Stimulated activated CD8-positive, alpha-beta memory T cell treated with anti-CD3 and anti-CD28 coated beads, Interleukin-4, amount 100 ng/mL, for 24 hours (primary cell): ENCODE data around the gene P2RY12.

Source experiments
- DNase-seq: peaks from one replicate; pipeline ENCODE4 v3.0.0-alpha.2; 2020; ENCODE audit warnings: low read depth

Gene P2RY12

DNA sequence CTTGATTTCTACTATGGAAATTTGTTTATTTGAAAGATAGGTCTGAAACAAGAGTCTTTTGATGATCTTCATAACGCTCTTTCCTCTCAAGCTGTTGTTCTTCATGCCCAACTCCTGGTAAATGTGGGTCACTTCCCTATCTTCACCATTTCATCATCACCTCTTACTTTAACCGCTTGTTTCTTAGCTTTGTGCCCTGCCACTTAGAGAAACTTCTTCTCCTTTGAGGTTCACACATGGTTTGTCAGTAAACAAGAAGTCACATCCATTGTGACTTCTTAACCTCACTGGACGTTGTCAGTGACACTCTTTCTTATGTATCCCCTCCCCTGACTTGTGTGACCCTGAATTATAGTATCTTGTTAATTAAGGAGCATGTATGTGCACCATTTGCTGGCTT is 38.3 kb downstream of the P2RY12 start:
- no peak for DNase-seq

DNA sequence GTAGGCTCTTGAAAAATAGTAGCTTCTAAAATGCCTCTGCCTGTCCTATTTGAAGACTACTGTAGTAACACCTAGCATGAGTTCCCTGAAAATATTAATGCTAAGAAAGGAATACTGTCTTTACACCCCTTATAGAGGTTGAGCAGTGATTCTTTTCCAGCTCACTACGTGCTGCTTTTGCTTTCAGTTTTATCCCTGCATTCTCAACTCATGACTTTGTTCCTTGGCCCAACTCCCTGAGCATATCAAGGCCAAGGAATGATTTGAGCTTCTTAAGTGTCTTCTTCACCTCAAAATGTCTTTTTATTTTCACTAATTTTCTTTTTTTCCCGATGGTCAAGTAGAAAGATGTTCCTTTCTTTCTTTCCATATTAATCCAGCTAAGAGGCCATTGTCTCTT is 38.7 kb downstream of the P2RY12 start:
- no peak for DNase-seq

DNA sequence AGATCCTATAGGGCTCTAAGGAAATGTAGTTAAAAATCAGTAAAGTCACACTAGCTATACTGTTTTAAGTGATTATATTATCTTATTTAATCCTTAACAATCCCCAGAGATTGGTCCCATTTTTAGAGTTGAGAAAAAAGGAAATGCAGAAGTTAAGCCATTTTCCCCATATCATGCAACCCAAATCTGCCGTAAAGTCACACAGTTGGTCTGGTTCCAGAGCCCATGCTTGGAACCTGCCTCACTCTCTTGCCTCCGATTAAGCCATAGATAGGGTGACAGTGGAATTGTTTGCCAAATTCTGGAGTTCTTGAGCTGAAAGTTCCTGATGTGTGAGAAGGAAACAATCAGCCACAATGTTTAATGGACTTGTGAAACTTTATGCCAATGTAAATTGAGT is 52.9 kb downstream of the P2RY12 start:
- DNase-seq = no peak

DNA sequence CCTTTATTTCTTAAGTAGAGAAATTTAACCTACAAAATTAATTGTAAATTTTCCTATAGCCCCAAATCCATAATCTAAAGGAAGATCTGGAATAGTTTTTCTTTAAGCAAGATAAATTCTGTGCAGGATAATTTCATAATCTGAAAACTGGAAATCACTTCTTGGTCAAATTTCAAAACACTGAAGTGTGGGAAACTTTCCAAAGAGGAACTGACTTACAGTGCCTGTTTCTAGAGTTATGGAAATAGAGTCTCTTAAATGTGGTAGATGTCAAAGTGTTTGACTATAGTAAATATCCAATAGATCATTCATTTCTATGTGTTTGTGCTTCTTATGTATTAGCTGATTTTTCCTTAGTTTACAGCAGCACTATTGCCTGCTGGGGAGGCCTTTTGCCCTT is 53.7 kb downstream of the P2RY12 start:
- no peak for DNase-seq

- DNase-seq = no peak
These were observed 54.2 kb downstream of the P2RY12 start for GRCh38 chr3:151330379-151330778.

DNA sequence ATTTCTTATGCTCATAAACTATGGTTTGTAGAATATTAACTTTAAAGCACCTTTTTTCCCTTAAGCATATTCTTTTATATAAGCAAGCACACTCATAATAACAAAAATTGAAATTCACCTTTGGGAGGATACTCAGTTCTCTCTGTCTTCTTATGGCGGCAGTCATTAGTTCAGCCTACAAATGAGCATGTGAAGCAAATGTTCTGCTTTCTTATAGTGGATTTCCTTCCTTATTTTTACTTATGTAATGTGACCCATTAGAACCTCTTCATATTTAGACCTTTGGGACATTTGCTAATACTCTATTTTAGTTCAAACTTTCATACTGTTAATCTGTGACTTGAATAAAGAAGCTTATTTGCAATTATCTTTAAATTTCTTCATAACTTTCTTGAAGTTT is 55.2 kb downstream of the P2RY12 start, which contains the start of gene P2RY13:
Gene P2RY13 (minus strand): TSS at position 187 of the 400 bp plus-strand sequence. CDS start 21 bp downstream, at position 166.
- no peak for DNase-seq

GRCh38 chr3:151328298-151328995 is 56.1 kb downstream of the P2RY12 start:
- DNase-seq = no peak

DNA sequence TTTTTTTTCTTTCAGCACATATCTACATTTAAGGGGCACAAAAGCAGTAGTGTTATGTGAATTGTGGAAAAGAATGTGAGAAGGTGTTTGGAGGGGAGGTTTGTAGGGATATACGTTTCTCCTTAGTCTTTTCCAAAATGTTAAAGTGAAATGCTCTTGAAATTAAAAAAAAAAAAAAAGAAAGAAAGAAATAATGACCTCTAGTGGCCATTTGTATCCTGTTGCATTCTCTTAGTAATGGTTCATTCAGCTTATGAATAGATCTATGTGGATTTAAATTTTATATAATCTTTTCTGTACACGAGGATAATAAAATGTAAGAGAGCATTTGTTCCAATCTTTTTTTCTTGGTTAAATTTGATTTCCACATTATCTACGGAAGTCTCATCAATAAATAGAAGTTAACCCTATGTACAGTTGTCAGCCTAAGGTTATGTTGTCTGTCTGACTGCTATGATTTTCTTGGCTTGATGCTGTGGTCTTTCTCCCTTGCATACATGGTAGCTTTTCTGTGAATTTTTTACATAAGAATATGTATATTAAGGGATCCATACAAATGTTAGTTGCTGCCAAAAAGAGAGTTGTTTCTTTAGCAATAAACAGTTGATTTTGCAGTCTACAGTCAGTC is 56.9 kb downstream of the P2RY12 start:
- DNase-seq = no peak

GRCh38 chr3:151322511-151322910 is 62.0 kb downstream of the P2RY12 start:
- DNase-seq = no peak

- DNase-seq = no peak
These were observed 63.0 kb downstream of the P2RY12 start for GRCh38 chr3:151321526-151321925.

- no peak for DNase-seq
These were observed 64.4 kb downstream of the P2RY12 start for GRCh38 chr3:151320131-151320530.

GRCh38 chr3:151319628-151320027 is 64.9 kb downstream of the P2RY12 start:
- no peak for DNase-seq

DNA sequence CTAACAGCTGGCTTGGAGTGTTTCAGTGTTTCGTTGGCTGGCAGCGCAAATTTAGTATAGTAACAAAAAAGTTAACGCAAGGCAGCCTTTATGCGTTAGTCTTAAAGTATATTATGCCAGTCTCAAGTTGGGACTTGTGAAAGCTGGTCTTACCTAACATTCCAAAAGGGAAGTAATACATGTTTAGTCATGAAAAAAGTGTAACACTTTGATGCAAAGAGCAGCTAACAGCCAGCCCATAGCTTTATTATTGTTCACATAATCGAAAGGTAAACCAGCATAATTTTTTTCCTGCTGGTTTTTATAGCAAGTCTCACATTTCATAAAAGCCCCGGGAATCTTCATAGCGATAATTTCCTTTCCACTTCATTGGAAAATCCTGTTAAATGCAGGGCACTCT is 65.6 kb downstream of the P2RY12 start:
- no peak for DNase-seq

- DNase-seq = no peak
These were observed 66.2 kb downstream of the P2RY12 start for GRCh38 chr3:151318313-151318712.

GRCh38 chr3:151316267-151316991 is 68.1 kb downstream of the P2RY12 start, which contains the start of gene GPR87:
Gene GPR87, minus strand, starts transcription at chr3:151316820. Its CDS starts 16,720 bp downstream, at chr3:151300100.
- no peak for DNase-seq

DNA sequence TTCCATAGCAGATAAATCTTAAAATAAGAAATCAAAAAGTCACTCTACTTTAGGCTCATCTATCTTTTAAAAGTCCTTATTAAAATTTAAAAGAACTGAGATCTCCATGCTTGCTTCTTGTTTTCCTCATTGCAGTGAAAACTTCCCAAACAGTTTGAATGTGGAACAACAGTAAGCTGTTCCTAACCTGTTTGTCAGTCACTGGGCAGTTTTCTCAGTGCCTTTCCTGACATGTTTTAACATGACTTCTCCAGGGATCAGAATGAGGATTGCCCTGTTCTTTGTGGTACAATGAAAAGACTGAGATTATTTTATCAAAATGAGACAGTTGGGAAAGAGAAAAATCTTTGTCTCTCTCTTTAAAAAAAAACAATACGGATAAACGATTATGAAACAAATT is 68.7 kb downstream of the P2RY12 start:
- no peak for DNase-seq

DNA sequence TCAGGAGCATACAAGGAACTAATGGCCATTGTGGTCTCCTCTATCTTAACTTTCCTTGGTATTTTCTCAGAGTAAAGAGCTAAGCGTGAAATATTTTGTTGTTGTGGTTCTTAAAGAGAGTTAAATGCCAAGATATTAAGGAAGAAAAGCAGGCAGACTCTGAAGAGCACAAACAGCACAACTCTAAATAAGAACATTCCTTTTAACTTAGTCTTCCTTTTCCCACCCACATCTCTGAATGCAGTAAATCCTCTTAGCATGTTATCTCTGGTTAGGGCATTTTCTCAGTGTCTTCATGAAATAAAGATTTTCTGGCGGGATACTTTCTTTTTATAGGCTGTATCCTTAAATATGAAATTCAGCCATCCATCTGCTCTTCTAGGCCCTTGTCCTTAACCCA is 69.4 kb downstream of the P2RY12 start:
- DNase-seq = no peak

DNA sequence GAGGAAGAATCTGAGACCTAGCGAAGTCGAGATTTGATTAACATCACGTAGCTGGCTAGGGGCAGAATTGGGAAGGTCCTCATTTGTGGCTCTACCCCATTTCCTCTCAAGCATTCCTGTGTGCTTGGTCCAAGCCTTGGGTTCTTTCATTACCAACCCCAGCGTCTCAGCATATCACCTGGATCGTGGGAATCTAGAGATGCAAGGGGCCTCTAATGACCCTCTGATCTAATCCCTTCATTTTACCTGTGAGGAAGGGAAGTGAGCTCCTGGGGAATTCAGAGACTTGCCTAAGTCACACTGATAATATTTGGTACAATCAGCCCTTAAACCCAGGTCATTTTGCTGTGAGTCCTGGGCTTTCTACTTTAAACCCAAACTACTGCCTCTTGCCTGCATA is 70.0 kb downstream of the P2RY12 start:
- DNase-seq = no peak

DNA sequence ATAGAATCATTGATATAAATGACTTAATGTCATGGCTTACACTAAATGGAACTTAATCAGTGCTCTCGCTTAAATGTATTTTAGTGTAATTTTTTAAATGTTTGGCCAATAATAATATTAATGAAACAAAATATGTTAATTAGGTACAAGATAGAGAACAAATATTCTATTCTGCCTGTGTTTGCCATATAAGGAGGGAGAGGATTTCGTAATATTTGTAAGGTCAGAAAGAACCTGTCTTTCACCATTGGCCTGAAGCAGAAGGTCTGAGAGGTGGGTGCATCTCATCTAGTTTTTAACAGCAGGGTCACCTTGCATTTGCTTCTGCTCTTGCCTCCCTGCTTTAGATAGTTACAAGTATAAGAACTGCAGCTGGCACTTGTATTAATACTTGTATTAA is 70.4 kb downstream of the P2RY12 start:
- DNase-seq = no peak

DNA sequence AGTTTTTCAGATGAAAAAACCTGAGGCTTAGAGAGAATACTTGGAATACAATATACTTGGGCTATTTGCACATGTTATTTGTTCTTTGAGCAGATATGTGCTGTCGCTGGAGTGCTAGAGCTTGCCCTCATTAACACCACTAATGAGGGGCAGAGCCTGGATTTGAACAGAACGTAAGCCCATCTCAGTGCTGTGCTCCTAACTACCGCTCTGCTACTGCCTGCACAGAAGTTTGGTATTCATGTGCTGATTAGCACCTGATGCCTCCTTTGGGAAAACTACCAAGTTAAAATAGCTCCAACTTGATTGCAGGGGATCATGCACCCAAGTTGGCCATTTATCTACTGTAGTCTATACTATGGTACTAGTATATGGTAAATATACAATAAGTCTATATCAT is 71.6 kb downstream of the P2RY12 start:
- no peak for DNase-seq

GRCh38 chr3:151309566-151309965 is 75.0 kb downstream of the P2RY12 start:
- no peak for DNase-seq

DNA sequence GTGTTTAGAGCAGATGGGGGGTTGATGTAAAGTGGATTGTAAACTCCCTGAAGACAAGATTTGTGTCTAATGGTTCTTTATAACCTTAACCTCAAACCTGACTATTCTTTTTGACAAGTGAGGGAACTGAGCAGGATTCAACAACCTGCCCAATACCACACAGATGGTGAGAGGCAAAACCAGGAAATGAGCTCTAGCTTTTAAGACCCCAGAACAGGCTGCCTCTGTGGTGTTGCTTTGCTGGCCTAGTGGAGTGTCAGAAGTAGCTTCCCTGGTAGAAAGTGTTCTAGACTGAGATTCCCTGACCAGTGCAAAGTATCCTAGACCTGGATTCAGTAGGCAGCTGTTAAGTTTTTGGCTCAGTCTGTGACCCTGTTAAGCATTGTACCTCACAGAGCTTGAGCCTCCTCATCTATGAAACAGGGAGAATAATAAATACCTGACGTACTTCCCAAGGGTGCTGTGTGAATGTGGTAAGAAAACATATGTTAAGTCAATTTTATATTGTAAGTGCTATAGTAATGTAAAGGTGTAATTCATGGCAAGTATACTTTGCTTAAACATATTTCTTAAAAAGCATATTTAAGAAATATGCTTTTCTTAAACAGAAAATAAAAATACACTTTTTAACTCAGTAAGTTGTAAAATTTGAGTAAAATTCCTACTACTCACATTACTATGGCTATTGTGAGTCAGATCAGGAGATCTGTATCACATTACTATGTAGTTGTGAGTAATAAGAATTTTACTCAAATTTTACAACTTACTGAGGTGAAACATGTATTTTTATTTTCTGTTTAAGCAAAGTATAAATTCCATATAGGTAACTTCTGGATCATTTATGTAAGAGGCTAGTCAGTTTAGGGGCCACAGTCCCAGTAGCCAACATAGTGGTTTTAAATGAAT is 76.7 kb downstream of the P2RY12 start:
- DNase-seq = no peak
